Measurements from ENCODE around the gene ZMYM1.

ZMYM1 gene

DNA sequence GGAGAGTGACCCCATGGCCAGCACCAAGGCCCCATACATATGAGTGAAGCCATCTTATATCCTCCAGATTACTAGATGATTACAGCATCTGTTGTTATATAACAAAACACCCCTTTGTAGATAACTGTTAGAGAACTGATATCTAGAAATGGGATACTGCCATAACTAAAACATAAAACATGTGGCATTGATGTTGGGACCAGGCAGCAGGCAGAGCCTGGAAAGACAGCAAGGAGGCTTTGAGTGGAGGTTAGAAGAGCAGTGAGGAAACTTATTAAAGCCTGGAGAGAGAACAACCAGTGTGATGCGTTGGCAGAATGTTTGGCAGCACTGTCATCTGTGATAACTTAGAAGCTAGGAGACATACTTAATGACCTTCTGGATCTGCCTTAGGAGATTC is 42.0 kb upstream of the ZMYM1 start:
- no peaks in the 10 kb centered on the region for H3K36me3 ChIP-seq (ENCODE audit: control insufficient read depth in 1 of 2, insufficient read depth in 2 of 2, low read depth in 1 of 2, low read length in 2 of 2)
- no peaks in the 10 kb centered on the region for H3K4me1 ChIP-seq (ENCODE audit: control insufficient read depth, insufficient read depth, low read depth, low read length)
- H2BK120ac ChIP-seq (ENCODE audit: low read depth, low read length), result no peak overlapping the region
- no peak overlapping the region for H3K9ac ChIP-seq (ENCODE audit: low read length)
- no peak overlapping the region for H2AK5ac ChIP-seq (ENCODE audit: low read length, severe bottlenecking)
- no peak overlapping the region for H2BK12ac ChIP-seq (ENCODE audit: low read length in 2 of 2)
- H4K91ac ChIP-seq (ENCODE audit: low read length), result no peak overlapping the region
- no peak for DNase-seq
- H3K9me3 ChIP-seq (ENCODE audit: control insufficient read depth, low read length), result peaks cover 13% of the 10 kb centered on the region
- no peak overlapping the region for H3K23ac ChIP-seq (ENCODE audit: low read length in 2 of 2)
- no peak overlapping the region for H3K18ac ChIP-seq (ENCODE audit: low read depth in 1 of 2, low read length in 2 of 2)
- no peaks in the 10 kb centered on the region for H3K79me1 ChIP-seq (replicated peaks; ENCODE audit: low read length, poor library complexity, severe bottlenecking)
- H2BK5ac ChIP-seq (ENCODE audit: low read depth, low read length, poor library complexity, severe bottlenecking), result no peak overlapping the region
- no peak overlapping the region for H3K4me2 ChIP-seq (ENCODE audit: low read length, poor library complexity, severe bottlenecking)
- H4K8ac ChIP-seq (ENCODE audit: low read length), result no peak overlapping the region
- no peak overlapping the region for H3K27ac ChIP-seq (ENCODE audit: low read length, poor library complexity, severe bottlenecking)
- no peak overlapping the region for H2BK15ac ChIP-seq (ENCODE audit: low read depth, poor library complexity, severe bottlenecking)
- H2AFZ ChIP-seq (ENCODE audit: low read depth, low read length), result no peak overlapping the region
- WGBS, result 96% methylated on average over 1 of the region's 1 CpG
- no peak overlapping the region for H3K14ac ChIP-seq (ENCODE audit: low read length in 2 of 2)
- H3K4ac ChIP-seq (ENCODE audit: low read depth in 1 of 2, low read length in 2 of 2), result no peak overlapping the region
- H3K27me3 ChIP-seq (ENCODE audit: control insufficient read depth in 1 of 2, insufficient read depth in 1 of 2, low read length in 2 of 2), result no peaks in the 10 kb centered on the region
- no peak overlapping the region for H3K4me3 ChIP-seq (ENCODE audit: insufficient read depth in 1 of 2, low read depth in 1 of 2, low read length in 2 of 2)

DNA sequence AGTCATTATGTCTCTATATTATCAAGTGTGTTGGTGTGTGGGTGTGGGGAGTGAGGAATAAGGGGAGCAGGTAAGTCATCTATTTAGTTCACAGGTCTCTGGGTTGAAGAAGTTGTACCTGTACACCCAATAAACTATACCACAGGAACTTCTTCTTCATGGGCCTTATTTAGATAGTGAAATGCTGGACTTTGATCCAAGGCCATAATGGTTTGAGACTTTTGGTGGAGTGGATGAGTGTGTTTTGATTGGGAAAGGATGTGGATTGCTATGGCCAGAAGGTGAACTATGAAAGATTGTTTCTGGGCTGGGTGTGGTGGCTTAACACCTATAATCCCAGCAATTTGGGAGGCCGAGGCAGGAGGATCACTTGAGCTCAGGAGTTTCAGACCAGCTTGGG is 40.5 kb upstream of the ZMYM1 start:
- no peak overlapping the region for H4K91ac ChIP-seq (ENCODE audit: low read length)
- no peak overlapping the region for H4K8ac ChIP-seq (ENCODE audit: low read length)
- H2BK12ac ChIP-seq (ENCODE audit: low read length in 2 of 2), result no peak overlapping the region
- H3K4me1 ChIP-seq (ENCODE audit: control insufficient read depth, insufficient read depth, low read depth, low read length), result no peaks in the 10 kb centered on the region
- H3K4me2 ChIP-seq (ENCODE audit: low read length, poor library complexity, severe bottlenecking), result no peak overlapping the region
- H2BK120ac ChIP-seq (ENCODE audit: low read depth, low read length), result no peak overlapping the region
- no peak overlapping the region for H2AFZ ChIP-seq (ENCODE audit: low read depth, low read length)
- WGBS, result 63% methylated on average over 1 of the region's 1 CpG
- no peak overlapping the region for H2BK15ac ChIP-seq (ENCODE audit: low read depth, poor library complexity, severe bottlenecking)
- H3K27ac ChIP-seq (ENCODE audit: low read length, poor library complexity, severe bottlenecking), result no peak overlapping the region
- H3K79me1 ChIP-seq (replicated peaks; ENCODE audit: low read length, poor library complexity, severe bottlenecking), result no peaks in the 10 kb centered on the region
- no peak overlapping the region for H2AK5ac ChIP-seq (ENCODE audit: low read length, severe bottlenecking)
- H2BK5ac ChIP-seq (ENCODE audit: low read depth, low read length, poor library complexity, severe bottlenecking), result no peak overlapping the region
- H3K4ac ChIP-seq (ENCODE audit: low read depth in 1 of 2, low read length in 2 of 2), result no peak overlapping the region
- H3K23ac ChIP-seq (ENCODE audit: low read length in 2 of 2), result no peak overlapping the region
- DNase-seq, result no peak
- H3K4me3 ChIP-seq (ENCODE audit: insufficient read depth in 1 of 2, low read depth in 1 of 2, low read length in 2 of 2), result no peak overlapping the region
- H3K14ac ChIP-seq (ENCODE audit: low read length in 2 of 2), result no peak overlapping the region
- no peaks in the 10 kb centered on the region for H3K27me3 ChIP-seq (ENCODE audit: control insufficient read depth in 1 of 2, insufficient read depth in 1 of 2, low read length in 2 of 2)
- no peak overlapping the region for H3K18ac ChIP-seq (ENCODE audit: low read depth in 1 of 2, low read length in 2 of 2)
- no peaks in the 10 kb centered on the region for H3K36me3 ChIP-seq (ENCODE audit: control insufficient read depth in 1 of 2, insufficient read depth in 2 of 2, low read depth in 1 of 2, low read length in 2 of 2)
- H3K9ac ChIP-seq (ENCODE audit: low read length), result no peak overlapping the region
- H3K9me3 ChIP-seq (ENCODE audit: control insufficient read depth, low read length), result peaks cover 5% of the 10 kb centered on the region

- H2AK5ac ChIP-seq (ENCODE audit: low read length, severe bottlenecking), result no peak overlapping the region
- H4K91ac ChIP-seq (ENCODE audit: low read length), result no peak overlapping the region
- H3K9me3 ChIP-seq (ENCODE audit: control insufficient read depth, low read length), result no peaks in the 10 kb centered on the region
- H2AFZ ChIP-seq (ENCODE audit: low read depth, low read length), result no peak overlapping the region
- no peak overlapping the region for H3K4me2 ChIP-seq (ENCODE audit: low read length, poor library complexity, severe bottlenecking)
- H3K14ac ChIP-seq (ENCODE audit: low read length in 2 of 2), result no peak overlapping the region
- no peak overlapping the region for H3K4ac ChIP-seq (ENCODE audit: low read depth in 1 of 2, low read length in 2 of 2)
- no peak overlapping the region for H2BK12ac ChIP-seq (ENCODE audit: low read length in 2 of 2)
- no peak overlapping the region for H3K18ac ChIP-seq (ENCODE audit: low read depth in 1 of 2, low read length in 2 of 2)
- H3K79me1 ChIP-seq (replicated peaks; ENCODE audit: low read length, poor library complexity, severe bottlenecking), result no peaks in the 10 kb centered on the region
- no peak overlapping the region for H3K23ac ChIP-seq (ENCODE audit: low read length in 2 of 2)
- no peaks in the 10 kb centered on the region for H3K36me3 ChIP-seq (ENCODE audit: control insufficient read depth in 1 of 2, insufficient read depth in 2 of 2, low read depth in 1 of 2, low read length in 2 of 2)
- no peak overlapping the region for H3K27ac ChIP-seq (ENCODE audit: low read length, poor library complexity, severe bottlenecking)
- no peak overlapping the region for H3K9ac ChIP-seq (ENCODE audit: low read length)
- DNase-seq, result no peak
- no peak overlapping the region for H2BK5ac ChIP-seq (ENCODE audit: low read depth, low read length, poor library complexity, severe bottlenecking)
- no peak overlapping the region for H3K4me3 ChIP-seq (ENCODE audit: insufficient read depth in 1 of 2, low read depth in 1 of 2, low read length in 2 of 2)
- H3K4me1 ChIP-seq (ENCODE audit: control insufficient read depth, insufficient read depth, low read depth, low read length), result peaks cover 4% of the 10 kb centered on the region
- WGBS, result 93% methylated on average over 3 of the region's 3 CpGs
- no peaks in the 10 kb centered on the region for H3K27me3 ChIP-seq (ENCODE audit: control insufficient read depth in 1 of 2, insufficient read depth in 1 of 2, low read length in 2 of 2)
- no peak overlapping the region for H2BK15ac ChIP-seq (ENCODE audit: low read depth, poor library complexity, severe bottlenecking)
- no peak overlapping the region for H4K8ac ChIP-seq (ENCODE audit: low read length)
- H2BK120ac ChIP-seq (ENCODE audit: low read depth, low read length), result no peak overlapping the region
Observed at GRCh38 chr1:35043498-35043897, 35.7 kb upstream of the ZMYM1 start.

DNA sequence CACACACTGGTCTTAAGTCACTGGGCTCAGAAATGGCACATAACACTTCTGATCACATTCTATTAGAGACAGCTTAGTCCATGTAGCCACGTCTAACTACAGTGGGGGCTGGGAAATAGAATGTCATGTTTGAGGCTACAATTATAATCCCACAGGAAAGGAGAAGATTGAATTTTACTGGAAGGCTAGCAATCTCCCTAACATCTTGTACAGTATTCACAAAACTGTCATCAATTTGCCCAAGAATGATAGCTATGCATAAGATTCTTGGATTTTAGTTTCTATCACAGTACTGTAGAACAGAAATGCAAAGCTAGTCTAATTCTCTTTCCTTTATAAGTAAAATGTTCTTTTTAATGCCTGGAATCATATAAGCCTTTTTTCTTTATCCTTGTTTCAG is 34.8 kb upstream of the ZMYM1 start:
- Histone ChIP-seq H4K91ac (ENCODE audit: low read length) (no peak overlapping the region), H2AFZ (ENCODE audit: low read depth, low read length) (no peak overlapping the region), H4K8ac (ENCODE audit: low read length) (no peak overlapping the region), H3K4ac (ENCODE audit: low read depth in 1 of 2, low read length in 2 of 2) (no peak overlapping the region), H2BK15ac (ENCODE audit: low read depth, poor library complexity, severe bottlenecking) (no peak overlapping the region), H3K14ac (ENCODE audit: low read length in 2 of 2) (no peak overlapping the region), H2AK5ac (ENCODE audit: low read length, severe bottlenecking) (no peak overlapping the region), H3K4me2 (ENCODE audit: low read length, poor library complexity, severe bottlenecking) (no peak overlapping the region), H2BK5ac (ENCODE audit: low read depth, low read length, poor library complexity, severe bottlenecking) (no peak overlapping the region), H3K9me3 (ENCODE audit: control insufficient read depth, low read length) (no peaks in the 10 kb centered on the region), H3K27ac (ENCODE audit: low read length, poor library complexity, severe bottlenecking) (no peak overlapping the region), H3K79me1 (replicated peaks; ENCODE audit: low read length, poor library complexity, severe bottlenecking) (no peaks in the 10 kb centered on the region), H3K4me3 (ENCODE audit: insufficient read depth in 1 of 2, low read depth in 1 of 2, low read length in 2 of 2) (no peak overlapping the region), H3K23ac (ENCODE audit: low read length in 2 of 2) (no peak overlapping the region), H3K27me3 (ENCODE audit: control insufficient read depth in 1 of 2, insufficient read depth in 1 of 2, low read length in 2 of 2) (no peaks in the 10 kb centered on the region), H3K36me3 (ENCODE audit: control insufficient read depth in 1 of 2, insufficient read depth in 2 of 2, low read depth in 1 of 2, low read length in 2 of 2) (no peaks in the 10 kb centered on the region), H3K18ac (ENCODE audit: low read depth in 1 of 2, low read length in 2 of 2) (no peak overlapping the region), H2BK120ac (ENCODE audit: low read depth, low read length) (no peak overlapping the region), H3K9ac (ENCODE audit: low read length) (no peak overlapping the region), H3K4me1 (ENCODE audit: control insufficient read depth, insufficient read depth, low read depth, low read length) (peaks cover 4% of the 10 kb centered on the region), H2BK12ac (ENCODE audit: low read length in 2 of 2) (no peak overlapping the region)
- no CpG with 5 or more reads among the region's 1 CpG for WGBS
- DNase-seq, result no peak

Measured in mesenchymal stem cell (in vitro differentiated cells and primary cell).